BE2C (cell line): ENCODE results near the gene GRK4.
A peak's percentile ranks its signal among the peaks of the same experiment; 100 is the strongest.

Source experiments
- DNase-seq: peaks from one replicate; pipeline ENCODE4 v3.0.0-alpha.2; 2020
- H3K27me3 ChIP-seq: fragments of 250-450 bp; sonication (Bioruptor Pico); 2 replicates; pipeline ENCODE4 v1.5.1; 2020; ENCODE audit warnings: mild to moderate bottlenecking
- H3K36me3 ChIP-seq: fragments of 250-450 bp; sonication (Bioruptor Pico); 2 replicates; pipeline ENCODE4 v1.5.1; 2020; ENCODE audit warnings: mild to moderate bottlenecking
- H3K4me1 ChIP-seq: fragments of 250-450 bp; sonication (Bioruptor Pico); 2 replicates; pipeline ENCODE4 v1.5.1; 2020
- H3K4me3 ChIP-seq: 2 replicates; pipeline ENCODE4 v1.5.1; 2011; ENCODE audit warnings: low read depth, low read length
- H3K9me3 ChIP-seq: fragments of 250-450 bp; sonication (Bioruptor Pico); 2 replicates; pipeline ENCODE4 v1.5.1; 2020
- TF ChIP-seq, protein P1 (sequence below): IDR thresholded peaks from 2 replicates; pipeline ENCODE4 v1.5.1; 2012; ENCODE audit warnings: mild to moderate bottlenecking, low read depth, low read length

GRK4 gene

DNA sequence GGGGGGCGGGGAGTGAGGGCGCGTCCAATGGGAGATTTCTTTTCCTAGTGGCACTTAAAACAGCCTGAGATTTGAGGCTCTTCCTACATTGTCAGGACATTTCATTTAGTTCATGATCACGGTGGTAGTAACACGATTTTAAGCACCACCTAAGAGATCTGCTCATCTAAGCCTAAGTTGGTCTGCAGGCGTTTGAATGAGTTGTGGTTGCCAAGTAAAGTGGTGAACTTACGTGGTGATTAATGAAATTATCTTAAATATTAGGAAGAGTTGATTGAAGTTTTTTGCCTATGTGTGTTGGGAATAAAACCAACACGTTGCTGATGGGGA is 112.2 kb downstream of the GRK4 start:
- TF ChIP-seq, protein P1, sequence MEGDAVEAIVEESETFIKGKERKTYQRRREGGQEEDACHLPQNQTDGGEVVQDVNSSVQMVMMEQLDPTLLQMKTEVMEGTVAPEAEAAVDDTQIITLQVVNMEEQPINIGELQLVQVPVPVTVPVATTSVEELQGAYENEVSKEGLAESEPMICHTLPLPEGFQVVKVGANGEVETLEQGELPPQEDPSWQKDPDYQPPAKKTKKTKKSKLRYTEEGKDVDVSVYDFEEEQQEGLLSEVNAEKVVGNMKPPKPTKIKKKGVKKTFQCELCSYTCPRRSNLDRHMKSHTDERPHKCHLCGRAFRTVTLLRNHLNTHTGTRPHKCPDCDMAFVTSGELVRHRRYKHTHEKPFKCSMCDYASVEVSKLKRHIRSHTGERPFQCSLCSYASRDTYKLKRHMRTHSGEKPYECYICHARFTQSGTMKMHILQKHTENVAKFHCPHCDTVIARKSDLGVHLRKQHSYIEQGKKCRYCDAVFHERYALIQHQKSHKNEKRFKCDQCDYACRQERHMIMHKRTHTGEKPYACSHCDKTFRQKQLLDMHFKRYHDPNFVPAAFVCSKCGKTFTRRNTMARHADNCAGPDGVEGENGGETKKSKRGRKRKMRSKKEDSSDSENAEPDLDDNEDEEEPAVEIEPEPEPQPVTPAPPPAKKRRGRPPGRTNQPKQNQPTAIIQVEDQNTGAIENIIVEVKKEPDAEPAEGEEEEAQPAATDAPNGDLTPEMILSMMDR: no peak
- H3K9me3 ChIP-seq: no peaks in the 10 kb centered on the region
- no peak for DNase-seq
- H3K36me3 ChIP-seq: no peaks in the 10 kb centered on the region
- H3K4me3 ChIP-seq: peak overlapping the region; percentile 93
- H3K4me1 ChIP-seq: no peaks in the 10 kb centered on the region
- no peaks in the 10 kb centered on the region for H3K27me3 ChIP-seq

DNA sequence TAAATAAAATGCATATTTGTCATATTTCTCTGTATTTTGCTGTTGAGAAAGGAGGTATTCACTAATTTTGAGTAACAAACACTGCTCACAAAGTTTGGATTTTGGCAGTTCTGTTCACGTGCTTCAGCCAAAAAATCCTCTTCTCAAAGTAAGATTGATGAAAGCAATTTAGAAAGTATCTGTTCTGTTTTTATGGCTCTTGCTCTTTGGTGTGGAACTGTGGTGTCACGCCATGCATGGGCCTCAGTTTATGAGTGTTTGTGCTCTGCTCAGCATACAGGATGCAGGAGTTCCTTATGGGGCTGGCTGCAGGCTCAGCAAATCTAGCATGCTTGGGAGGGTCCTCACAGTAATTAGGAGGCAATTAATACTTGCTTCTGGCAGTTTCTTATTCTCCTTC is 114.4 kb downstream of the GRK4 start:
- Histone ChIP-seq H3K4me3 (no peak overlapping the region), H3K9me3 (no peaks in the 10 kb centered on the region), H3K27me3 (no peaks in the 10 kb centered on the region), H3K36me3 (no peaks in the 10 kb centered on the region), H3K4me1 (no peaks in the 10 kb centered on the region)
- TF ChIP-seq, protein P1: no peak
- no peak for DNase-seq

DNA sequence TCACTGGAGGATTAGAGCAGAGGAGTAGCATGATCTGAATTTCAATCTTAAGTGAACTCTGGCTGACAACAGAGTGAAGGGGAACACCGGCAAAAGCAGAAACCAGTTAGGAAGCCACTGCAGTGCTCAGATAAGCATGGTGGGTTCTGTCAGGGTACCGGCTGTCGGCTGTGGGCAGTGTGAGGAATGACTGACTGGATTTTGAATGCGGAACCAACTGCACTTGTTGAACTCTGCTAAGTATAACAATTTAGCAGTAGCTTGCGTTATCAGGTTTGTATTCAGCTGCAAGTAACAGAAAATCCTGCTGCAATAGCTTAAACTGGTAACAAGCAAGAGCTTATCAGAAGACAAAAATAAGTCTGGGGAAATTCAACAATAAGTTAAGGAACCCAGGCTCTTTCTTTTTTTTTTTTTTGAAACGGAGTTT is 116.3 kb downstream of the GRK4 start:
- Histone ChIP-seq H3K36me3 (no peaks in the 10 kb centered on the region), H3K27me3 (no peaks in the 10 kb centered on the region), H3K4me3 (no peak overlapping the region), H3K9me3 (no peaks in the 10 kb centered on the region), H3K4me1 (no peaks in the 10 kb centered on the region)
- no peak for DNase-seq
- TF ChIP-seq, protein P1: no peak

DNA sequence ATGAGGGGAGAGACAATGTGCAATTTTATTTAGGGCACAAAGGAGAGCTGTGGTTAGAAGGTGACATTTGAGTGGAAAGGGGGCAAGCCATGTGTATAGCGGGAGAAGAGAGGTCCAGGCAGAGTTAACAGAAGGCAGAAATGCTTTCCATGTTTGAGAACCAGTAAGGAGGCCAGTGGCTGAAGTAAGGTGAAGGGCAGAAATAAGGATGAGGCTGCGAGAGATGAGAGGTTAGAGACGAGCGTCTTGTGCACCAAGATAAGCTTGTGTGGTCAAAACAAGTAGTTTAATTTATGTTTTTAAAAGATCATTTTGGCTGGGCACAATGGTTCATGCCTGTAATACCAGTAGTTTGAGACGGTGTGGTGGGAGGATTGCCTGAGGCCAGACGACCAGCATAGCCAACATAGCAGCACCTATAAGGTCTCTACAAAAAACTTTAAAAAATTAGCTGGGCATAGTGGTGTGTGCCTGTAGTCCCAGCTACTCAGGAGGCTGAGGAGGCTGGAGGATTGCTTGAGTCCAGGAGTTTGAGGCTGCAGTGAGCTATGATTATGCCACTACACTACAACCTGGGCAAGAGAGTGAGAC is 119.6 kb downstream of the GRK4 start:
- no peak for DNase-seq
- H3K9me3 ChIP-seq: no peaks in the 10 kb centered on the region
- TF ChIP-seq, protein P1: no peak
- H3K36me3 ChIP-seq: peaks cover 5% of the 10 kb centered on the region
- no peaks in the 10 kb centered on the region for H3K27me3 ChIP-seq
- peaks cover 3% of the 10 kb centered on the region; the same call in 1 of the 2 replicates for H3K4me1 ChIP-seq
- no peak overlapping the region for H3K4me3 ChIP-seq

DNA sequence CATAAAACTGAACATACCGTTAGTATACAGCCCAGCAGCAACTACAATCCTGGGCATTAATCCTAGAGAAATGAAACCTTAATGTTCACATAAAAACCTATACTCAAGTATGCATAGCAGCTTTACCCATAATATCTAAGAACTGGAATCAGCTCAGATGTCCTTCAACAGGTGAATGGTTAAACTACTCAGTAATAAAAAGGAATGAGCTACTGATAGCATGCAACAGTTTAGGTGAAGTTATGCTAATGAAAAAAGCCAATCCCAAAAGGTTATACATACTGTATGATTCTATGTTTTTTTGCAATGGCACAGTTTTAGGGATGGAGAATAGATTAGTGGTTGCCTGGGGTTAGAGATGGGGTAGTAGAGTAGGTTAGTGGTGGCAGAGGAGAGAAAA is 120.4 kb downstream of the GRK4 start:
- DNase-seq: no peak
- H3K36me3 ChIP-seq: peaks cover 5% of the 10 kb centered on the region
- TF ChIP-seq, protein P1: no peak
- H3K4me3 ChIP-seq: no peak overlapping the region
- H3K4me1 ChIP-seq: peaks cover 3% of the 10 kb centered on the region; the same call in 1 of the 2 replicates
- H3K27me3 ChIP-seq: no peaks in the 10 kb centered on the region
- no peaks in the 10 kb centered on the region for H3K9me3 ChIP-seq

DNA sequence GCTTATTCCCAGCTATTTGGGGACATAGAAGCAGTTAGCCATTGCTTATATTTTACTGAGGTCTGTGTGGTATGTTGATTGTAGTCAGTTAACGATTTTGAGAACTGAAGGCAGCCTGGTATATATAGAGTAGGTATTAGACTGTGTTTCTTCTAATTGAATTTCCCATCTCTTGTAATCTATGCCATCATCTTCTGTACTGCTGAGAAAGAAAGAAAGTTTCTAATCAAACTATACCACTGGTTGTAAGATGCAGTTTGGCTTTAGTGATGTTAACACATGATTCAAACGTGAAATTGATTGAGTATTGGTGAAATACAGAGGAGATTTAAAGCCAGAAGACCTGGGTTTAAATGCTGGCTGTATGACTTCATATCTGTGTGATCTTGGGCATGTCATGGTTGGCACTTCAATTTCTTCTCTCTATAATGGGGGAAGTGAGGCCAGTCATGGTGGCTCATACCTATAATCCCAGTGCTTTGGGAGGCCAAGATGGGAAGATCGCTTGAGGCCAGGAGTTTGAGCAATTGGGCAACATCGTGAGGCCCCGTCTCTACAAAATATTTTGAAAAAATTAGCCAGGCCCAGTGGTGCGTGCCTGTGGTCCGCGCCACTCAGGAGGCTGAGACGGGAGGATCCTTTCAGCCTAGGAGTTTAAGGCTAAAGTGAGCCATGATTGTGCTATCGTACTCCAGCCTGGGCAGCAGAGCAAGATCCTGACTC is 122.7 kb downstream of the GRK4 start:
- TF ChIP-seq, protein P1: no peak
- Histone ChIP-seq H3K36me3 (peaks cover 5% of the 10 kb centered on the region), H3K4me1 (peaks cover 3% of the 10 kb centered on the region; the same call in 1 of the 2 replicates), H3K9me3 (no peaks in the 10 kb centered on the region), H3K27me3 (no peaks in the 10 kb centered on the region), H3K4me3 (no peak overlapping the region)
- no peak for DNase-seq
